Esophagus muscularis mucosa (tissue), 4 donors: ENCODE results near the gene CDNF. TPM values are rescaled to one million over a fixed set of nuclear protein-coding genes. Genes with fewer than 3 reads are reported as not detected.
"Not testable (repeated sequence)": the region's sequence is repeated elsewhere in the genome, so short reads cannot be mapped to it uniquely, and the experiment has no call there.

Experiments
- DNase-seq: peaks from one replicate; pipeline ENCODE4 v3.0.0-alpha.2; 2017; ENCODE audit errors: extremely low spot score
- H3K27ac ChIP-seq, 4 donors: fragments of 200-600 bp; sonication (generic); replicated peaks in 1 of 4; 1 replicate in 3 of 4; 2 replicates in 1 of 4; pipeline ENCODE4 v1.5.1; 2016 to 2019; ENCODE audit warnings: mild to moderate bottlenecking in 1 of 4
- H3K27me3 ChIP-seq, 4 donors: fragments of 200-600 bp; sonication (generic); one replicate each; pipeline versions ENCODE4 v1.5.1 to v1.6.0; 2016 to 2019
- H3K36me3 ChIP-seq, 4 donors: fragments of 200-600 bp; sonication (generic); one replicate each; pipeline ENCODE4 v1.5.1; 2016 to 2019
- H3K4me1 ChIP-seq, 4 donors: fragments of 200-600 bp; sonication (generic); one replicate each; pipeline ENCODE4 v1.5.1; 2016 to 2019
- H3K4me3 ChIP-seq, 4 donors: fragments of 200-600 bp; sonication (generic); 1 replicate in 2 of 4; 2 replicates in 2 of 4; pipeline ENCODE4 v1.5.1; 2016 to 2019; ENCODE audit warnings: mild to moderate bottlenecking in 4 of 4, moderate library complexity in 1 of 4
- H3K9me3 ChIP-seq, 4 donors: fragments of 200-600 bp; sonication (generic); 1 replicate in 3 of 4; 2 replicates in 1 of 4; pipeline ENCODE4 v1.5.1; 2016 to 2019
- CTCF ChIP-seq, 3 experiments: fragments of 200-600 bp in 2 of 3; fragments of 450-650 bp in 1 of 3; sonication (generic) in 2 of 3; IDR thresholded peaks; one replicate each; pipeline ENCODE4 v1.5.1; 2017 to 2019; ENCODE audit warnings: antibody characterized with exemption in 3 of 3, mild to moderate bottlenecking in 2 of 3, moderate library complexity in 1 of 3
- EP300 ChIP-seq: sonication (generic); formaldehyde crosslinking; IDR thresholded peaks from one replicate; pipeline ENCODE4 v1.6.1; 2017; ENCODE audit warnings: antibody characterized with exemption
- POLR2A ChIP-seq: fragments of 450-650 bp; IDR thresholded peaks from one replicate; pipeline ENCODE4 v1.6.1; 2017; ENCODE audit warnings: antibody characterized with exemption, moderate library complexity, mild to moderate bottlenecking, low read depth
- POLR2AphosphoS5 ChIP-seq, 2 donors: sonication (generic); formaldehyde crosslinking; IDR thresholded peaks; one replicate each; pipeline ENCODE4 v1.6.1; 2017; ENCODE audit warnings: antibody characterized with exemption in 2 of 2
- WGBS: methylation state at CpG from one replicate; pipeline ENCODE4 v1.1.5; 2018; 5-methylcytosine and 5-hydroxymethylcytosine counted together
- intact Hi-C: fragments of 100-400 bp; cut with DNase I; formaldehyde crosslinking; loops from one replicate; pipeline ENCODE4 v1.15.1; 2023
- total RNA-seq, 4 donors: library from RNA; depleted of rRNA; stranded (reverse); fragments of >200 nt; gene quantifications; one replicate each; pipeline versions ENCODE4 v1.1.0 to v1.2.1, GENCODE V29; 2016

CDNF gene
- total RNA-seq, 4 donors from 2014 or later = 0.45 to 3.7 (median 0.67) TPM

GRCh38 chr10:14873090-14873760 lies 35.4 kb upstream of the CDNF start:
- no peaks in the 10 kb centered on the region for H3K27me3 ChIP-seq
- peaks cover 12 to 22% (median 18%) of the 10 kb centered on the region in 4 donors for H3K36me3 ChIP-seq
- TF ChIP-seq POLR2AphosphoS5 (IDR thresholded peaks at IDR 0.05) = no peak
- no peak for TF ChIP-seq CTCF (IDR thresholded peaks at IDR 0.05)
- no peak for TF ChIP-seq POLR2A
- TF ChIP-seq EP300 = no peak
- 82% methylated on average over 2 of the region's 2 CpGs for WGBS
- no peak overlapping the region for H3K4me3 ChIP-seq
- H3K9me3 ChIP-seq = no peaks in the 10 kb centered on the region
- H3K4me1 ChIP-seq = peaks cover 11 to 18% (median 14%) of the 10 kb centered on the region in 4 donors
- H3K27ac ChIP-seq = no peak overlapping the region
- intact Hi-C loops = loop anchor here (10.0 kb wide), 2 partner anchors 222 to 292 kb away; partner anchors contain the start of genes NMT2 and RPP38
- no peak for DNase-seq

- H3K27me3 ChIP-seq, H3K9me3 ChIP-seq, H3K4me1 ChIP-seq, intact Hi-C loops, H3K4me3 ChIP-seq, H3K27ac ChIP-seq, DNase-seq: not testable (repeated sequence)
- peaks cover 24 to 61% (median 44%) of the 10 kb centered on the region in 4 donors for H3K36me3 ChIP-seq
- 100% methylated on average over 2 of the region's 3 CpGs for WGBS
Measured at GRCh38 chr10:14864871-14865270, 27.0 kb upstream of the CDNF start.

- H3K4me3 ChIP-seq, H3K27ac ChIP-seq, H3K4me1 ChIP-seq, H3K9me3 ChIP-seq, DNase-seq, intact Hi-C loops, H3K27me3 ChIP-seq: not testable (repeated sequence)
- H3K36me3 ChIP-seq = peaks cover 21 to 57% (median 41%) of the 10 kb centered on the region in 4 donors
- 100% methylated on average over 6 of the region's 6 CpGs for WGBS
Measured at GRCh38 chr10:14864466-14864865, 26.6 kb upstream of the CDNF start.

- Histone ChIP-seq H3K36me3 (peaks cover 6 to 55% (median 26%) of the 10 kb centered on the region in 4 donors), H3K4me1 (no peaks in the 10 kb centered on the region), H3K9me3 (no peaks in the 10 kb centered on the region), H3K4me3 (no peak overlapping the region), H3K27me3 (no peaks in the 10 kb centered on the region), H3K27ac (no peak overlapping the region)
- intact Hi-C loops = no loop called here
- TF ChIP-seq POLR2A (no peak), CTCF (IDR thresholded peaks at IDR 0.05) (no peak), POLR2AphosphoS5 (IDR thresholded peaks at IDR 0.05) (no peak), EP300 (no peak)
- DNase-seq = no peak
- WGBS = 100% methylated on average over 1 of the region's 1 CpG
Measured at GRCh38 chr10:14860791-14861190, 23.0 kb upstream of the CDNF start.

GRCh38 chr10:14859775-14860174 lies 21.9 kb upstream of the CDNF start:
- H3K27me3 ChIP-seq = no peaks in the 10 kb centered on the region
- no peak overlapping the region for H3K4me3 ChIP-seq
- H3K27ac ChIP-seq = no peak overlapping the region
- no peak for DNase-seq
- H3K36me3 ChIP-seq = peaks cover 6 to 60% (median 28%) of the 10 kb centered on the region in 4 donors
- TF ChIP-seq POLR2AphosphoS5 (IDR thresholded peaks at IDR 0.05) = no peak
- no peak for TF ChIP-seq POLR2A
- TF ChIP-seq EP300 = no peak
- TF ChIP-seq CTCF (IDR thresholded peaks at IDR 0.05) = no peak
- no peaks in the 10 kb centered on the region for H3K4me1 ChIP-seq
- intact Hi-C loops = no loop called here
- H3K9me3 ChIP-seq = no peaks in the 10 kb centered on the region

GRCh38 chr10:14859043-14859442 lies 21.2 kb upstream of the CDNF start:
- 94% methylated on average over 5 of the region's 5 CpGs for WGBS
- no peak for DNase-seq
- TF ChIP-seq POLR2AphosphoS5 (IDR thresholded peaks at IDR 0.05) = no peak
- TF ChIP-seq POLR2A = no peak
- no peak for TF ChIP-seq EP300
- TF ChIP-seq CTCF (IDR thresholded peaks at IDR 0.05) = no peak
- no peak overlapping the region for H3K27ac ChIP-seq
- intact Hi-C loops = no loop called here
- H3K9me3 ChIP-seq = no peaks in the 10 kb centered on the region
- H3K4me3 ChIP-seq = no peak overlapping the region
- H3K36me3 ChIP-seq = peaks cover 6 to 66% (median 31%) of the 10 kb centered on the region in 4 donors
- no peaks in the 10 kb centered on the region for H3K4me1 ChIP-seq
- H3K27me3 ChIP-seq = no peaks in the 10 kb centered on the region
